Fibroblast of mammary gland (primary cell): ENCODE results near the gene MPV17.
A peak's percentile ranks its signal among the peaks of the same experiment; 100 is the strongest.
"Not testable (repeated sequence)": the region's sequence is repeated elsewhere in the genome, so short reads cannot be mapped to it uniquely, and the experiment has no call there.

Source experiments
- DNase-seq: peaks from one replicate; pipeline ENCODE4 v3.0.0-alpha.2; 2010; ENCODE audit warnings: low read depth
- H3K4me3 ChIP-seq: 2 replicates; pipeline ENCODE4 v1.5.1; 2011; ENCODE audit warnings: low read depth, mild to moderate bottlenecking, low read length, moderate library complexity; ENCODE audit not compliant: control insufficient read depth
- CTCF ChIP-seq: conservative IDR thresholded peaks from 2 replicates; pipeline ENCODE4 v1.5.1; 2011; ENCODE audit warnings: low read depth, low read length, inconsistent platforms; ENCODE audit not compliant: control insufficient read depth, insufficient read depth

Gene MPV17

DNA sequence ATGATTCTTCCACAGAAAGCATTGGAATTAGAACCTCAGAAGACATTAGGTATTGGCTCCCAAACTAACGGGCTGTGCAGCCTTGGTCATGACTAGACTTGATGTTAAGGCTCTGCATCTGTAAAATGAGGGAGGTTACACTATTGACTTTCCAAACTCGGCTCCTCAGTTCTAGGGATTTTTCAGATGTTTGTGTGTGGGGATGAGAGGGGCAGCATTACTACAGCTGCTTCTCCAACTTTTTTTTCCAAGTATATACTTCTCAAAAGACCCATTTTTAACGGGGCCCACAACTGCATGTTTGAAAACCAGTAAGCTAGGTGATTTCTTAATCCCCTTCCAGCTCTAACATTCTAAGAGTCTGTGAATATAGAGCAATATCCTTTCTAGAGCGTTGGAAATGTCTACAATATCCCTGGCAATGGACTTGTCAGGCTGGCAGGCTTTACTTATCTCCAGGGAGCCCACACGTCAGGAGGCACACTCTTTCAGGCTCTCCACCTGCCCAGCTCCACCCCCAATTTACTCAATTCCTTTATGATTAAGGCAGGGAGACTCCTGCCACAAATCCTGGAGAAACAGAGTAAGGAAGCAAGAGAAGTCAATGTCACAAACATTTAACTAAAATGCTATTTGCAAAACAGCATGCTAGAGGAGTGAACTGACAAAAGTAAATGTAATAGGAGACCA lies 844 bp upstream of the MPV17 start:
- DNase-seq, result peak; percentile 12
- TF ChIP-seq CTCF, result no peak
- H3K4me3 ChIP-seq, result peak overlapping the region; percentile 99

DNA sequence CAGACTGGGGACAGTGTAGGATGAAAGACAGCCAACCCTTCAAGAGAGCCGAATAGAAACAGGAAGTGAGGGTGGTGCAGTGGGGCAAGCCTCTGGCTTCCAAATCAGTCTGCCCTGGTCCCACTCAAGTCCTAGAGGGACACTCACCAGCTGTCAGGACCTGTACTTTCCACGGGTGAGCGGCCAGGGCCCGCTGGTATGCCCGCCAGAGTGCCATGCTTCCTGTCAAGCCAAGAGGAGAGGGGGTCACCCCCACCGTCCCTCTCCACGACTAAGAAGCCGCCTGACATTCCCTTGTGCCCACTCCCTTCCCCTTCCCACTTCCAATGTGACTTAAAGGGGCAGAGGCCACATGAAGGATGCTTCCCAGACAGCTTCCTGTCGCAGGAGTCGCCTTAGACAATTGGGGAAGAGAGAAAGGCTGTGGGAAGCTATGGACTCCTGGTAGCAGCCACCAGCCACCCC lies 564 bp downstream of the MPV17 start:
- H3K4me3 ChIP-seq, result peak overlapping the region; percentile 99
- TF ChIP-seq CTCF, result no peak
- peak; percentile 32 for DNase-seq

- H3K4me3 ChIP-seq, result peak overlapping the region; percentile 9
- peak; percentile 78 for TF ChIP-seq CTCF
- peak; percentile 100 for DNase-seq
These were observed 1.8 kb downstream of the MPV17 start for GRCh38 chr2:27320958-27321543.

- not testable (repeated sequence) for H3K4me3 ChIP-seq, DNase-seq
These were observed 3.1 kb downstream of the MPV17 start for GRCh38 chr2:27319839-27320238.

DNA sequence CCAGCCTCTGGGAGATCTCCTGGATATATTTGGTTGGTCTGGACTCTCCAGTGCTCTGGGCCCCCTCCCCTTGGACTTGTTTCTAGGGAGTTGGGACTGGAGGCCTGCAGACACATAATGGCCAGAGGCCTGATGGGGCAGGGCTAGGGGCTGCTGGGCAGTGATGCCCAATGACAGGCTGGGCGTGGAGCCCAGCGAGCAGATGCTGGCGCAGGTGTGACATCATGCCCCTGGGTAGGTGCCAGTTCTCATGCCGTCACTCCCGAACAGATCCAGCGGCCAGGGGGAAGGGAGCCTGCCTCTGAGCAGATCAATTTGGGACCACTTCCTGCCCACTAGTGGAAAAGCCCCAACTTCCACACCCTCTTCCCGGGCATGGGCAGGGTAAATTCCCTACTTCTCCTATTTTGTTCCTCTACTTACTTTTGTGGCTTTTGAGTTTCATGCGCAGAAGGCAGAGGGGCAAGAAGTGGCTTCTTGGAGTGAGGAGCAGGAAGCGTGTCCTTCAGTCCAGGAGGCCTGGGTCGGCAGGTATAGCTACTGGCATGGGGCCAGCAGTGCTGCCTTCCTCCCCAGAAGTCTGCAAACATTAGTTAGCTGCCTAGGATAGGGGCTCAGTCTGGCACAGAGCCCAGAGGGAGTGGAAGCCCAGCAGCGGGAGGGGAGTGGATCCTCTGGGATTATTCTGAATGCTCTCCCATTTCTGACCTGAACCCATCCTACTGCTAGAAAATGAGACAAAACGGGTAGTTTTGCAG lies 6.1 kb downstream of the MPV17 start:
- no peak for TF ChIP-seq CTCF
- no peak overlapping the region for H3K4me3 ChIP-seq
- DNase-seq, result peak; percentile 72

- no peak for DNase-seq
- no peak overlapping the region for H3K4me3 ChIP-seq
- TF ChIP-seq CTCF, result no peak
These were observed 7.8 kb downstream of the MPV17 start for GRCh38 chr2:27315122-27315521.

DNA sequence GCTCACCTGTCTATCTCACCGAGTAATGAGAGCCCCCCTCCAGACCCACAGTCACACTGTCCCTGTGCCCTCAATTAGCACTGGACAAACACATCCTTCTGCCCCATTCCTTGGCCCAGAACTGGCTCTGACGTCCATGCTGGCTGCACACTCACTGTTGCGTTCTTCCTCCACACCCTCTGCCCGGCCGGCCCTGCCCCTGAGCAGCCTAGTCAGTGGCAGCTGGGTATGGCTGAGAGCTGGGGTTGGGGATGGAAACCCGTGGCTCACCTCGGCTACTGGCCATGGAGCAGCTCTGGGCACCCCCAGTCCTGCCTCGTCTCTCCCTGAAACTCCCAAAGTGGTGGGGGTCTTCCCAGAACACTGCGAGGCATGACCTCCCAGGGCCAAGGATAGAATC lies 8.2 kb downstream of the MPV17 start:
- DNase-seq, result no peak
- no peak for TF ChIP-seq CTCF
- no peak overlapping the region for H3K4me3 ChIP-seq
